Ovary (tissue), 3 donors: ENCODE data around the gene NRXN3.

Experiments used
- EP300 ChIP-seq: sonication (generic); formaldehyde crosslinking; IDR thresholded peaks from one replicate; pipeline ENCODE4 v1.6.1; 2017; ENCODE audit warnings: antibody characterized with exemption
- POLR2A ChIP-seq: fragments of 450-650 bp; IDR thresholded peaks from one replicate; pipeline ENCODE4 v1.6.1; 2017; ENCODE audit warnings: antibody characterized with exemption, mild to moderate bottlenecking, moderate library complexity
- TF ChIP-seq, protein P1 (sequence below), 3 donors: fragments of 450-650 bp in 2 of 3; fragments of 200-600 bp in 1 of 3; IDR thresholded peaks; one replicate each; pipeline versions ENCODE4 v1.5.1 to v1.8.0; 2016 to 2022; ENCODE audit warnings: antibody characterized with exemption in 3 of 3, mild to moderate bottlenecking in 1 of 3
- donor health status: DM: no; HTN: no; CAD: no.

DNA sequence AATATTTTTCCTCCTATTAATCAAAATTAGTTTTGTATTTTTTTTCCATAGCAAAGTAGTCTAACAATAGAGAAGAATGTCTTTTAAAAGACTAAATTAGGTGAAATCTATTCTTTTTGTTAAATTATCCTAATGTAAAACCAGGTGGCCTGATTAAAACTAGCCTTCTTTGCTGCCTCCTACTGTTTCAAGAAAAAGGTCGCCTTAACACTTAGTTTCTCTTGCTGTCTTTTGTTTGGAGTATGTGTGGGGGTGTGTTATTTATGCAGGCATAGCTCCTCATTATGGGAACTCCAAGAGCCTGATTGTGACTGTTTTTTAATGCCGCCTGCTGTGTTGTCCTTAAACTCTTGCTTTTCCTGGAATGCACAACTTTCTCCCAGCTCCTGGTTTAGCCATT is 1185.9 kb downstream of the NRXN3 start:
- TF ChIP-seq EP300 (no peak), POLR2A (no peak)
- TF ChIP-seq, protein P1, sequence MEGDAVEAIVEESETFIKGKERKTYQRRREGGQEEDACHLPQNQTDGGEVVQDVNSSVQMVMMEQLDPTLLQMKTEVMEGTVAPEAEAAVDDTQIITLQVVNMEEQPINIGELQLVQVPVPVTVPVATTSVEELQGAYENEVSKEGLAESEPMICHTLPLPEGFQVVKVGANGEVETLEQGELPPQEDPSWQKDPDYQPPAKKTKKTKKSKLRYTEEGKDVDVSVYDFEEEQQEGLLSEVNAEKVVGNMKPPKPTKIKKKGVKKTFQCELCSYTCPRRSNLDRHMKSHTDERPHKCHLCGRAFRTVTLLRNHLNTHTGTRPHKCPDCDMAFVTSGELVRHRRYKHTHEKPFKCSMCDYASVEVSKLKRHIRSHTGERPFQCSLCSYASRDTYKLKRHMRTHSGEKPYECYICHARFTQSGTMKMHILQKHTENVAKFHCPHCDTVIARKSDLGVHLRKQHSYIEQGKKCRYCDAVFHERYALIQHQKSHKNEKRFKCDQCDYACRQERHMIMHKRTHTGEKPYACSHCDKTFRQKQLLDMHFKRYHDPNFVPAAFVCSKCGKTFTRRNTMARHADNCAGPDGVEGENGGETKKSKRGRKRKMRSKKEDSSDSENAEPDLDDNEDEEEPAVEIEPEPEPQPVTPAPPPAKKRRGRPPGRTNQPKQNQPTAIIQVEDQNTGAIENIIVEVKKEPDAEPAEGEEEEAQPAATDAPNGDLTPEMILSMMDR (IDR thresholded peaks at IDR 0.05) = no peak
